Nephron progenitor cell (in vitro differentiated cells): ENCODE measurements around the gene TIAM2.

Experiments used
- DNase-seq: peaks from one replicate; pipeline ENCODE4 v3.0.0; 2021
- H3K27ac Mint-ChIP-seq: 2 replicates; pipeline ENCODE4 v1.8.0; 2021; ENCODE audit warnings: mild to moderate bottlenecking, moderate library complexity, mixed read lengths
- H3K27me3 Mint-ChIP-seq: 2 replicates; pipeline ENCODE4 v1.8.0; 2021; ENCODE audit warnings: mild to moderate bottlenecking, low read depth, mixed read lengths; ENCODE audit not compliant: poor library complexity
- H3K36me3 Mint-ChIP-seq: 2 replicates; pipeline ENCODE4 v1.8.0; 2021; ENCODE audit warnings: low read depth, mixed read lengths
- H3K4me1 Mint-ChIP-seq: 2 replicates; pipeline ENCODE4 v1.8.0; 2021; ENCODE audit warnings: mixed read lengths
- H3K4me3 Mint-ChIP-seq: 2 replicates; pipeline ENCODE4 v1.8.0; 2021; ENCODE audit warnings: mild to moderate bottlenecking, moderate library complexity, mixed read lengths
- H3K9me3 Mint-ChIP-seq: 2 replicates; pipeline ENCODE4 v1.8.0; 2021; ENCODE audit warnings: mild to moderate bottlenecking, moderate library complexity, mixed read lengths
- CTCF ChIP-seq: fragments of 200-600 bp; sonication (generic); IDR thresholded peaks from 2 replicates; pipeline ENCODE4 v1.5.0; 2021; ENCODE audit warnings: antibody characterized with exemption

TIAM2 gene

GRCh38 chr6:154995254-154996015 lies at the start of gene TIAM2:
Gene TIAM2, plus strand, starts transcription at chr6:154995315. Its CDS starts 133,909 bp downstream, at chr6:155129224.
- peaks cover 44% of the 10 kb centered on the region for H3K27me3 Mint-ChIP-seq
- H3K4me1 Mint-ChIP-seq = peaks cover 5% of the 10 kb centered on the region
- peak within 1 kb of the TSS; percentile 81 for H3K4me3 Mint-ChIP-seq
- no peaks in the 10 kb centered on the region for H3K9me3 Mint-ChIP-seq
- TF ChIP-seq CTCF = no peak
- no peaks in the 10 kb centered on the region for H3K36me3 Mint-ChIP-seq
- peak; percentile 72 for DNase-seq
- no peak within 1 kb of the TSS for H3K27ac Mint-ChIP-seq

GRCh38 chr6:154950979-154951344 lies 44.2 kb upstream of the TIAM2 start:
- no peaks in the 10 kb centered on the region for H3K4me1 Mint-ChIP-seq
- H3K4me3 Mint-ChIP-seq = no peak overlapping the region
- H3K36me3 Mint-ChIP-seq = peaks cover 68% of the 10 kb centered on the region
- H3K9me3 Mint-ChIP-seq = peaks cover 7% of the 10 kb centered on the region
- H3K27me3 Mint-ChIP-seq = peaks cover 3% of the 10 kb centered on the region
- no peak for DNase-seq
- TF ChIP-seq CTCF = no peak
- no peak overlapping the region for H3K27ac Mint-ChIP-seq

GRCh38 chr6:154951345-154952200 lies 43.5 kb upstream of the TIAM2 start:
- Mint-ChIP-seq H3K36me3 (peaks cover 62% of the 10 kb centered on the region), H3K27ac (peak overlapping the region; percentile 48), H3K4me3 (no peak overlapping the region), H3K4me1 (peaks cover 2% of the 10 kb centered on the region), H3K27me3 (peaks cover 3% of the 10 kb centered on the region), H3K9me3 (peaks cover 7% of the 10 kb centered on the region)
- TF ChIP-seq CTCF = no peak
- DNase-seq = no peak

- peaks cover 47% of the 10 kb centered on the region for H3K36me3 Mint-ChIP-seq
- no peak overlapping the region for H3K27ac Mint-ChIP-seq
- peaks cover 7% of the 10 kb centered on the region for H3K9me3 Mint-ChIP-seq
- no peak overlapping the region for H3K4me3 Mint-ChIP-seq
- peaks cover 4% of the 10 kb centered on the region for H3K27me3 Mint-ChIP-seq
- TF ChIP-seq CTCF = no peak
- DNase-seq = no peak
- H3K4me1 Mint-ChIP-seq = peaks cover 15% of the 10 kb centered on the region
These were observed 41.5 kb upstream of the TIAM2 start for GRCh38 chr6:154953644-154954043.

- Mint-ChIP-seq H3K27ac (peak overlapping the region; percentile 51), H3K4me3 (no peak overlapping the region), H3K27me3 (peaks cover 7% of the 10 kb centered on the region), H3K36me3 (peaks cover 40% of the 10 kb centered on the region), H3K9me3 (peaks cover under 1% of the 10 kb centered on the region), H3K4me1 (peaks cover 21% of the 10 kb centered on the region)
- TF ChIP-seq CTCF = no peak
- no peak for DNase-seq
These were observed 40.8 kb upstream of the TIAM2 start for GRCh38 chr6:154954347-154954746.
